Activated CD8-positive, alpha-beta memory T cell treated with anti-CD3 and anti-CD28 coated beads, Interleukin-2, amount 50 U/mL, for 48 hours (primary cell): ENCODE measurements around the gene TRABD.
A peak's percentile ranks its signal among the peaks of the same experiment; 100 is the strongest.
"Not testable (repeated sequence)": the region's sequence is repeated elsewhere in the genome, so short reads cannot be mapped to it uniquely, and the experiment has no call there.

Experiments used
- DNase-seq: peaks from one replicate; pipeline ENCODE4 v3.0.0-alpha.2; 2020

Gene TRABD

DNA sequence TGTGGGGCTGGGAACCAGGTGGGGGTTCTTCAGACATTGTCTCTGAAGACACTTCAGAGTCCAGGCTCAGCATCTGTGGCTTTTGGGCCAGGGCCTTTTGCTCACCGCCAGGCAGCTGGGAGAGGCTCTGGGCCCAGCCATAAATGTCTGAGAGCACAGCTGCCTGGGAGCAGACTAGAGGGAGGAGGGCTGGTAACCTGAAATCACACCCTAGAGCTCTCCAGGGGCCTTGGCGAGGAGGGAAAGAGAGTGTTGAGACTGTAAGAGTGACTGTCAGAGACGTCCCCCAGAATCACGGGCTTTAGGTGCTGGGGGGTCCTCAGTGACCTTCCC, 4.1 kb downstream of the TRABD start:
- DNase-seq: no peak

DNA sequence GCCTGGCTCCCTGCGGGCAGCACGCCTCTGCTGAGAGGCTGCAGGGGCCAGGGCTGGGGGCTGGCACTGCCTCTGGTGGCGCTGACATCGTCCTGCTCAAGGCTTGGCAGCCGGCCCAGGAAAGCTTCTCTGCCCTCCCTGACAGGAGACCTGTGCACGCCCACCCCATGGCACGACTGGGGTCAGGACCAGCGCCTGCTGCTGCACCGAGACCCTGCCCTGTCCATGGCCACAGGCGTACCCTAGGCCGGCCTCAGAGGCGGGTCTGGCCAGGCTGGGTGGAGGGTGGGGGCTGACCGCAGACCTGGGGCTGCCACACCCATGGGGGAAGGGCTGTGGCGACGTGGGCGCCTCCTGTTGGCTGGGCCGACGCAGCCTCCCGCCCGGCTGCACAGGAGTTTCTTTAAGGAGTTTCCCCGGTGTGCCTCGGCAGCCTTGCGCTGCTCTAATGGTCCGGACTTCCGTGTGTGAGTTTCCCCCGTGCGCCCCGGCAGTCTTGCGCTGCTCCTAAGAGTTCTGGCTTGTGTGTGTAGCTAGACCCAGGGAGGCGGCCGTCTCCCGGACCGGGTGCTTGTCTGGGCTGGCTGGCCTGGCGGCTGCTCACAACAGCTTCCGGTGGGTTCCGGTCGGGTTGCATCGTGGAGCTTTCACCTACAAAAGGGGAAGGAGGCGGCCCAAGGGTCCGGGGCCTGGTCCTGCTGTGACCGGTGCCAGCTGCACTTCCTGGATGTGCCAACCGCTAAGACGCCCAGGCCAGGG, 4.6 kb downstream of the TRABD start:
- peak; percentile 86 for DNase-seq

DNA sequence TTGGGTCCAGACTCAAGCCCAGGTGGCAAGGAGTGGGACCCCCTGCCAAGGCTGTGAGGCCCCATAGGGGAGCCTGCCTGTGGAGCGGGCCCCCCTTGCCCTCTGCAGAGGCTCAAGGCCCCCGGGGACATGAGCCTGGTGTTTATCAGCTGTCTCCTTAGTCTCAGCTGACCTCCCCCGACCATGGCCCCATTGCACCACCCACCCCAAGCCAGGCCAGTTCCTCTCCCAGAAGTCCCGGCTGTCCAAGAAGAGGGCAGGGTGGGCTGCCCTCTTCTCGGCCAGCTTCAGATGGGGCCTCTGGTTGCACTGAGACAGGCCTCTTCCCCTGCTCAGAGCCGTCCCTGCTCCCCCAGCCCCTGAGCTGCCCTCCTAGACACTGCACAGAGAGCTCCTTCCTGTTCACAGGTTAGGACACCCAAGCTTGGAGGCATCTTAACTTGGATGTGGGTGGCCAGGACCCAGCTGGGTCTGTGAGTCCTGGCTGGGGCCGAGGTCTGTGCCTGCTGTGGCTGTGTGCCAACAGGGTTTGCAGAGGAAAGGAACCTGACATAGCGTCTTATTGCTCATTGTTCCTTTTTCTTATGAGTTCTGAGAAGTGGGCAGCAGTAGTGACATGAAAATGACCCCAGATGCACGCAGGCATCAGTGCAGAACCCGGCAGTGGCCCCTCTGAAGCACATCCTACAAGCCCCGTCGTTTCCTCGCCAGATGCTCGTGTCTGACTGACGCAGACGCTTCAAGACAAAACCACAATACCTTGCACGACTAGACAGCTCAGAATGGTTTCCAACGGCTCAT, 5.4 kb downstream of the TRABD start:
- peak; percentile 82 for DNase-seq

DNA sequence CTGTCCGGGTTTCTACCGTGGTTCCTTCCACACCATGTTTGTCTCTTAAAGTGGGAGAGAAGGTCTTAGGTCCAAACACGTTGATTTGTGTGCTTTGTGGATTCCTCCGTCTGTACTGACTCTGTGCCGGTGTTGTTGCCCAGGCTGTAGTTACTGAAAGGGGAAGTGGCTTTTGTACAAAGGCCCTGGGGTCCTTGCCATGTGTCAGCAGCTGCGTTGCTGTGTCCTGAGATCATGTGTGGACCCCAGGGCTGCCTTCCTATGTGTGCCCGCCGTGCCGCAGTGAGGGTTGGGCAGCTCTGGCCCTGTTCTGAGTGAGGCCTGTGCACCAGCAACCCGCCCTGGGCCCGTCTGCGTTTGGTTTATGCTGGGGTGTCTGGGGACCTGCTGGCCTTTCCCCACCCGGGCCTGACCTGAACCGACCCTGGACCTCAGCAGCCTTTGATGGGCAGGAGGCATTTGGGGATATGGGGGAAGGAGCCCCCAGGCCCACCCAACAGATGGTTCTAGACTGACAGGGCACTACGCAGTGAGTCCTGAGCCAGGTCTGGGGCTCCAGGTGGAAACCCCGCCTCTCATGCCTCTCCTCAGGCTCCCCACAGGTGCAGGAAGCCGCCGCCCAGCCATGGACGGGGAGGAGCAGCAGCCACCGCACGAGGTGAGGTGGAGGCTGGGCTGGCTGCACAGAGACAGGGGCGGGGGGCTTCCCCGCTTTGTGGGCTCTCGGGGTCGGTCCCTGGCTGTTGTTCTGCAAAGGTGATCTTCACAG, 6.9 kb downstream of the TRABD start:
- no peak for DNase-seq

DNA sequence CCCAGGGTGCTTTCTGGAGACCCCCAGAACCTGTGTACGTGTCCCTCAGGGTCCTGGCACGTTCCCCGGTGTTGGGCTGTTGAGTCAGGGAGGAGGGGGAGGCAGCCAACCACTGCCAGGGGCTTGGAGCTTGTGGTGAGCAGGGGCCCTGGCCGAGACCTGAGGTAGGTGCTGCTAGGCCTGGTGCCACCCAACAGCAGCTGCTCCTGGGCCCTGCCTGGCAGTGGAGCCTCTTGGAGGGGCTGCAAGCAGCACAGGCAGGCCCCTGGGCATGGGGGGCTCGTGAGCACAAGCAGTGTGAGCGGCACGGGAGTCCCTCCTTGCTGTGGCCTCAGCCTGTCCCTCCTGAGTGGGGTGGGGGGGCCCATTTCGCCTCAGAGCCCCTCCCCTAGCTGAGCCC, 7.9 kb downstream of the TRABD start:
- DNase-seq: no peak

DNA sequence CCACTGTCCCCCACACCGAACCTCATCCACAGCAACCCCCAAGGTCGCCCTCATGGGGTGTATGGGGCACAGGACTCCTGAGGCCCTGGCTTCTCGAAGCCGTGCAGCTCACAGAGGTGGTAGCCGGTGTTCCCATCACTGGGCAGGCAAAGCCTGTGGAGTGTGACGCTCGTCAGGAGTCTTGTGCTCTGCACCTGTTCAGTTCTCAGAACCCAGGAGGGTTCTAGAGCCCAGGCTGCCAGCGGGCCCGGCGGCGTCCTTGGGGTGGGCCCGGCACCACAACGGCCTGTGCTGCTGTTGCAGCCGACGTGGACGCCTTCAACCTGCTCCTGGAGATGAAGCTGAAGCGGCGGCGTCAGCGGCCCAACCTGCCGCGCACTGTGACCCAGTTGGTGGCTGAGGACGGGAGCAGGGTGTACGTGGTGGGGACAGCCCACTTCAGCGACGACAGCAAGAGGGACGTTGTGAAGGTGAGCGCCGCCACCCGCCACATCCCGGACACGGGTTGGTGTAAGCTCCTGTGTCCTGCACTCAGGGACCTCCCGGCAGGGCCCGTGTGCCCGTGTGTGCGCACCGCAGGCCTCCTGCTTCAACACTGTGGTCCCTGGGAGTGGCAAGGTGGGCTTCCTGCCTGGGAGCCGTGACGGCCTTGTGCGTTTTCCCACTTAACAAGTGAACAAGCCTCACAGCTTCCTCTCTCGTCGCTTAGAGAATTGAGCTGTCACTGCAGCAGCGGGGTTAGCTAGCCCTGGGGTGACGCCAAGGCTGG, 8.5 kb downstream of the TRABD start:
- no peak for DNase-seq

DNA sequence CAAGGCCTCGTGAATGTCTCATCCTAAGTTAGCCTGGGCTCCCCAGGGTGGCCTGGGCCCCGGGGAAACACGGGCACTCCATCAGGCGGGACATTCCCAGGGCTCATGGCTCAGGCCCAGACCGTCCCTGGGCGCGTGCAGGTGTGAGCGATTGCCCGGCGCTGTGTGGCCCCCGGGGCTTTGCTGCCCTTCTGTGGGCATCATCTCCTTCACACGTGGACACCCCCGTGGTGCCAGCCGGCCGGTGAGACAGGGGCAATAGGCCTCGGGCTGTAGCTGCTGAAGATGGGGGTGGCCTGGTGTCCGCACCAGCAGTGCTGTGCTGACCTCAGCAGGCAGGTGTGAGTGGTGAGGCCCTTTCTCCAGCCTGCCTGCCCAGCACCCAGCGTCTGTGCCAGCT, 10.5 kb downstream of the TRABD start:
- DNase-seq: no peak

DNA sequence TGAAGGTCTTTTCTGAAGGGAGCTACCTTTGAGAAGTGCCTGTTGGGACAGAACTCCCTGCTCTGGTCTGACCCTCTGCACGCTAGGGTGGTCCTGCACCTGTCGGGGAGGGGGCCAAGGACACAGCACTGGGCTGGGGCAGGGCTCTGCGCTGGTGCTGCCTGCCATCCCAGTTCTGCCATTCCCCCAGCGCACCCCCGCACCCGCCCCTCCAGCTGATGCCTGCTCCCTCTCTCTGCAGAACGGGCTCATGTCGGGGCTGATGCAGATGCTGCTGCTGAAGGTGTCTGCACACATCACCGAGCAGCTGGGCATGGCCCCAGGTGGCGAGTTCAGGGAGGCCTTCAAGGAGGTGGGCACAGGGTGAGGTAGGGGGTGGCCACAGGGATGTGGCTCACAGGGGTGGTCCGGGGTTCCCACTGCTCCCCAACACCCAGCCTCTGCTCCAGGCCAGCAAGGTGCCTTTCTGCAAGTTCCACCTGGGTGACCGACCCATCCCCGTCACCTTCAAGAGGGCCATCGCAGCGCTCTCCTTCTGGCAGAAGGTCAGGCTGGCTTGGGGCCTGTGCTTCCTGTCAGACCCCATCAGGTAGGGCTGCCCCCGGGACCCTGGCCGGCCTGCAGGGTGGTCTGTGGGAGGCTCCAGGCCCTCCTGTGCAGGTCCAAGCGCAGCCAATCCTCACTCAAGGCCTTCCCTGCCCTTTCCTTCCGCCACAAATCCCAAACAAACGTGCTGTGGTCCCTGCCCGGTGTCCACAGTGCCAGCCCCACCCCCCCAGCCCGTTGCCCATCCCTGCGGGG, 11.5 kb downstream of the TRABD start:
- DNase-seq: no peak

DNA sequence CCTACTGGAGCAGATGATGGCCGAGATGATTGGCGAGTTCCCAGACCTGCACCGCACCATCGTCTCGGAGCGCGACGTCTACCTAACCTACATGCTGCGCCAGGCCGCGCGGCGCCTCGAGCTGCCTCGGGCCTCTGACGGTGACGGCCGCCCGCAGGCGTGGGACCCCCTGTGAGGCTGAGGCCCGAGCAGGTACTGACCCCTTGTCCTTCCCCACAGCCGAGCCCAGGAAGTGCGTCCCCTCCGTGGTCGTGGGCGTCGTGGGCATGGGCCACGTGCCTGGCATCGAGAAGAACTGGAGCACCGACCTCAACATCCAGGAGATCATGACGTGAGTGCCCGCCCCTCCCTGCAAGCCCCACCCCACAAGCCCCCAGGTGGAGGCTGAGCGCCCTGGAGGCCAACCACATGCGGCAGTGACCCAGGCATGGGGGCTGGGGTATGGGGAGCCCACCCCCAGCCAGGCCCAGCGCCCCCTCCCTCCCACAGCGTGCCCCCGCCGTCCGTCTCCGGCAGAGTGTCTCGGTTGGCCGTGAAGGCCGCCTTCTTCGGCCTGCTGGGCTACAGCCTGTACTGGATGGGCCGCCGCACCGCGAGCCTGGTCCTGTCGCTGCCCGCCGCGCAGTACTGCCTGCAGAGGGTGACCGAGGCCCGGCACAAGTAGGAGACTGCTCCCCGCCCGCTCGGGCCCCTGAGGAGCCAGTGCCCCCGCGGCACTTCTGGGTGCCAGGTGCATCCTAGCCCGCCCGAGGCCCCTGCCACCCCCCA, 12.3 kb downstream of the TRABD start:
- no peak for DNase-seq

DNA sequence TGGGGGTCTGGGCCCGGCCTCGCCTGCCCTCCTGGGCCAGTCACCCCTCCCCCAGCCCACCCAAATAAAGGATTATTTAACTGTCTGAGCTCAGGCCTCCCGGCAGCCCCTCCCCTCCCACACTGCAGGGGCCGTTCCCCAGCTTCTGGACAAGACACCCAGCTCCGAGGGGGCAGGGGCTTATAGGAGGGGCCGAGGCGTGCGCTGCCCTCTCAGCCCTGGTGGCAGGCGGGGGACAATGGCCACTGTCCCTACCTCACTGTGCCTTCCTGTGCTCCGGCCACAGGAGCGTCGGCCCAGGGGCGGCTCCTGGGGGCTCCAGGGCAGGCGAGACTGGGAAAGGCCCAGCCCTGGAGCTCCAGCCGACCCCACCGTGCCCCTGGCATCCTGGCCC, 12.9 kb downstream of the TRABD start:
- no peak for DNase-seq

DNA sequence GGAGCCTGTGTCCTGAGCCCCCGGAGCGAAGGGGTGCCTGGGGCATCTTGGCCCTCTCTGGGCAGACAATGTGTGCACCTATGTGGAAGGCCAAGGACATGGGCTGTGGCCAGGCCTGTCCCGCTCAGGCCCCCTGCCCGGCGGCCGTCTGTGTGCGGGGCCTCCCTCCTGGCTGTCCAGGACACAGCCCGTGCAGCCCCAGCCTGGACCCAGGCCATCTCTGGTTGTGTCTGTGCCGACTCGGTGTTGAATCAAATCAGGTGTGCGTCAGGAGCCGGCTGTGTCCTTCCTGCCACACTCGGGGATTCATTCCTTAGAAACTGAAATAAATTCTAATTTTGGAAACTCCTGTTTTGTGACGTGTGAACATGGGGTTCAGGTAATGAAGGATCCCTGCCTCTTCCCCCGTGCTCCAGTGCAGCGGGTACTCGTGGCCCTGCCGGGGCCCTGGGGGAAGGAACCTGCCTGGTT, 13.6 kb downstream of the TRABD start:
- DNase-seq: no peak

DNA sequence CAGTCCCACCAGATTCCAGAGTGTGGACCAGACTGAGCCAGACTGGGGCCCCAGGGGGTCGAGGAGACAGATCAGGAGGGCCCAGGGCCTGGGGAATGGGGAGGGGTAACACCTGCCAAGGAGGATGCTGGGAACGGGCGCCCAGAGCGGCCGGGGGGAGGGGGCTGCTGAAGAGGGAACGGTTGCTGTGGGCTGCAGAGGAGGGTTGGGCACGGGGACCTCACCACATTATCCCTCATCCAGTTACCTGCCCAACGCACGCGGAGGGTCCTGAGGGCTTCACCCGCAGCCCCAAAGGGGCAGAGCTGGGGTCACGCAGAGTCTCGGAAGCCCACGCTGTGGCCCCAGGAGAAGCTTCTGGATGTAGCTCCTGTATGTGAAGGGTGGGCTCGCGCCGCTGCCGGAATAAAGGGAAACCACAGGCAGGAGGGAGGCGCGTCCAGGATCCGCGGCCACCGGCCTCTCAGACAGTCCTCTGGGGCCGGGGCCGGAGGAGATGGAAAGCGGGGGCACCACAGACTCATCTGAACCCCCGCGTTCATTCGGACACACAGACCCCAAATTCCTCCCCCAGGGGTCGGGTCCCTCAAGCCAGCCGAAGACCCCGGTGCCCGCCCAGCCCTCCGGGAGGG, 14.2 kb downstream of the TRABD start:
- peak; percentile 69 for DNase-seq

DNA sequence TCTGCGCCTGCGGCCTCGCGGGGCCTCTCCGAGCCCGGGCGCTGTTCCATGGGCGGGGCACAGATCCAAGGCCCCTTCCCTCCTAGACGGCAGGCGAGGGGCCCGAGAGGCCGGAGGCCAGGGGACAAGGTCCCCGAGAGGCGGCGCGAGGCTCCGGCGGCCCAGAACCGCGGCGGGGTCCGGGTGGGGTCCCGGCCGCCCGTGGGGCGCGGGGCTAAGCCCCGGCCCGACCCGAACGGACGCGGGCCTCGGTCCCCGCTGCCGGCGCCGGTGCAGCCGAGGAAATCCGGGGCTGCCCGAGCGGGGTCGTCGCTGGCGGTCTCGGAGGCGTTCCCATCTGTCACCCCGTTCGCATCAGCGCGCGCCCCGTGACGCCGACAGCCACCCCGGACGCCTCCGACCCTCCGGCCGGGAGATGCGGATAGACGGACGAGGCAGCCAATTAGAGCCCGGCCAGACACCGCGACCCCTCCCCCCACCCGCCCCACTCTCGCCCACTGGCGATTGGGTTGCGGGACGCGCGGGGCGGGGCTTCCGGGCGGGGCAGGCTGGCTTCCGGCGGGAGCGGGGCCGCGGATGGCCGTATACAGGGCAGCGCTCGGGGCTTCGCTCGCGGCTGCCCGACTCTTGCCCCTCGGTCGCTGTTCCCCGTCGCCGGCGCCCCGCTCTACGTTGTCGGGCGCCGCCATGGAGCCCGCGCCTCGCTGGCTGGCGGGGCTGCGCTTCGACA, 14.9 kb downstream of the TRABD start, which contains the start of gene SELENOO:
TSS of gene SELENOO (plus strand) at position 551 of the 730 bp plus-strand sequence. CDS start at position 577, 26 bp downstream.
- DNase-seq: peak; percentile 95

DNA sequence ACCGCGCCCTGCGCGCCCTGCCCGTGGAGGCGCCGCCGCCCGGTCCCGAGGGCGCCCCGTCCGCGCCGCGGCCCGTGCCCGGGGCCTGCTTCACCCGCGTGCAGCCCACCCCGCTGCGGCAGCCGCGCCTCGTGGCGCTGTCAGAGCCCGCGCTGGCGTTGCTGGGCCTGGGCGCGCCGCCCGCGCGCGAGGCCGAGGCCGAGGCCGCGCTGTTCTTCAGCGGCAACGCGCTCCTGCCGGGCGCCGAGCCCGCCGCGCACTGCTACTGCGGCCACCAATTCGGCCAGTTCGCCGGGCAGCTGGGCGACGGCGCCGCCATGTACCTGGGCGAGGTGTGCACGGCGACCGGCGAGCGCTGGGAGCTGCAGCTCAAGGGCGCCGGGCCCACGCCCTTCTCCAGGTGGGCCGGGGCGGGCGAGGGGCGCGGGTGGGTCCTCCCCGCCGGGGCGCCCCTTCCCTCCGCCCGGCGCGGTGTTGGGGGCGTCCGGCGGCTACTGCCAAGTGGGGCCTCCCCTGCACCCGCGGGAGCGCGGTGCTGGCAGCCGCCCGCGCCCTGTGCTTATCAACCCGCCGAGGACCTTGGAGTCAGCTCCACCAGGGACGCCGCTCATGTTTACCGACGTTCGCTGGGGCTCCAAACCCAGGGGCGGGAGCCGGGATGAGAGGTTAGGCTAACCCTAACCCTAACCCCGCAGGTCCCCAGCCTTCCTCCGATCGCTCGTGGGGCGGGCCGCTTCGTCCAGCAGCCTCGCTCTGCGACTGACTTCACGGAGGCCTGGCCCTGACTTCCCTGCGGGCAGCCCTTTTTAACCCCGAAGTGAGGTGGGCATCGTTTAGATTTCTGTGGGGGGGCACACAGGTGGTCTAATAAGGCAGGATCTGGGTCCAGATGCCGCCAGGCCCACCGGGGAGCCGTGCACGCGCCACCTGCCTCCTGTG, 15.7 kb downstream of the TRABD start:
- DNase-seq: no peak

DNA sequence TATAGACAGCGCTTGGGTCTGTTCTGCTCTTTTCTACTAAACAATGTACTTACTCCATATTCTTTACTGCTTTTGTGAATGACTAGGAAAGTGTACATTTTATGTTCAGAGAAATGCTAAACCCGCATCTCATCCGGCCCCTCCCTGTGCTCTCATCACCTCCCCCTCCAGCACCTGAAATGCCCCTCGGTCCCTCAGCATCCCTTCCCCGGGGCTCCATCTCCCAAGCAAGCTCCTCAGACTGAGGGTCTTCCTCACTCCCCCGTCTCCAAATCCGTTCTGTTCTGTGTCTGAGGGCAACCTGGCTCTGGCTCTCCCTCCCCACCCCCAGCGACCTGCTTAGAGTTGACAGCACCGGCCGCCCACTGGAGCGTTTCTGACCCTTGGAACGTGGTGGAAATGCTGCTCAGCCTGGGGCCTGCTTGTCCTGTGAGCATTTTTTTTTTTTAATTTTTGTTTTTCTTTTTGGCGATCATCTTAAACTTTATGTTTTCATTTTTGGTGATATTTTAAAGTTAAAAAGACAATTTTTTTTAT, 16.5 kb downstream of the TRABD start:
- no peak for DNase-seq

DNA sequence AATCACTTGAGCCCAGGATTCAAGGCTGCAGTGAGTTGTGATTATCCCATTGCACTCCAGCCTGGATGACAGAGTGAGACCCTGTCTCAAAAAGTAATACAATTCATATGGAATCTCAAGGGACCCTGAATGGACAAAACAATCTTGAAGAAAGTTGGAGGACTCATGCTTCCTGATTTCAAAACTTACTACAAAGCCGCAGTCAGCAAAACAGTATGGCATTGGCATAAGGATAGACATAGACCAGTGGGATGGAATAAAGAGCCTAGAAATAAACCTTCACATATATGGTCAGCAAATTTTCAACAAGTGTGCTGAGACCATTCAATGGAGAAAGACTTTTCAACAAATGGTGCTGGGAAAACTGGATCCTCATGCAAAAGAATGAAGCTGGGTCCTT, 17.6 kb downstream of the TRABD start:
- no peak for DNase-seq

DNA sequence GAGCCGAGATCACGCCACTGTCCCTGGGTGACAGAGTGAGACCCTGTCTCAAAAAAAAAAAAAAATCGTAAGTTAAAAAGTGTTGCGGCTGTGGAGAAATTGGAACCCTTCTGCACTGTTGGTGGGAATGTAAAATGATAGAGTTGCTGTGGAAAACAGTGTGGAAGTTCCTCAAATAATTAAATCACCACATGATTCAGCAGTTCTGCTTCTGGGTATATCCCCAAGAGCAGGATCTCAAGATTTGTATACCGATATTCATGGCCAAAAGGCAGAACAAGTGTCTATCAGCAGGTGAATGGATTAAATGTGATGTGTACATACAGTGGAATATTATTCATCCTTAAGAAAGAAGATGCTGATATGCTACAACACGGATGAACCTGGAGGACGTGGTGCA, 18.9 kb downstream of the TRABD start:
- no peak for DNase-seq

DNA sequence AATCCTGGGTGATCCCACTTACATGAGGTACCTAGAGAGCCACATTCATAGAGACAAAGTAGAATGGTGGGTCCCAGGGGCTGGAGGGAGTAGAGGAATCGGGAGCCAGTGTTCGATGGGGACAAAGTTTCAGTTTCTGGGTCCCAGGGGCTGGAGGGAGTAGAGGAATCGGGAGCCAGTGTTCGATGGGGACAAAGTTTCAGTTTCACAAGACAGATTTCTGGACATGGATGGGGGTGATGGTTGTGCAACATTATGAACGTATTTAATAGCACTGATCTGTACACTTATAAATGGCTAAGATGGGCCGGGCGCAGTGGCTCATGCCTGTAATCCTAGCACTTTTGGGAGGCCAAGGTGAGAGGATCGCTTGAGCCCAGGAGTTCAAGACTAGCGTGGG, 19.3 kb downstream of the TRABD start:
- not testable (repeated sequence) for DNase-seq
